ENCODE results near the gene CASP6.

CASP6 gene

DNA sequence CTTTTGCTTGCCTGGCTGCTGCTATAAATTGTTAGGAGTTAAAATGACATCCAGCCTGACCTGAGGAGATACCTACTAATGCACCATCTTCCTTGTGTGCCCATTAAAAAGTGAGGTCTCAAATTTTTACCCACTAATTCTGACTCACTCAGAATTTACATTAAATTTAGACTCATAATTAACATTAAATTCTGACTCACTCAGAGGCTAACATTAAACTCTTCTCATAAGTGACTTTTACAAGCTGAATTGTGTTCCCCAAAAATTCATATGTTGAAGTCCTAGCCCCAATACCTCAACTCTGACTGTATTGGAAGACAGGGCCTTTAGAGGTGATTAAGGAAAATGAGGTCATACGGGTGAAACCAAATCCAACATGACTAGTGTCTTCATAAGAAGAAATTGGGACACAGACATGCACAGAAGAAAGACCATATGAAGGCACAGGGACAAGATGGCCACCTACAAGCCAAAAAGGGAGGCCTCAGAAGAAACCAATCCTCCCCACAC, 11.8 kb downstream of the CASP6 start:
- H3K4me3 ChIP-seq (ENCODE audit: low read depth, low read length) = no peak overlapping the region
- H3K18ac ChIP-seq (ENCODE audit: low read length) = no peak overlapping the region
- H4K12ac ChIP-seq (ENCODE audit: low read depth, low read length) = no peak overlapping the region
- H3K14ac ChIP-seq (ENCODE audit: low read length) = no peak overlapping the region
- no peak overlapping the region for H3K9ac ChIP-seq (ENCODE audit: low read length)
- DNase-seq = no peak
- H3K27ac ChIP-seq (ENCODE audit: low read depth, low read length) = no peak overlapping the region
- no peaks in the 10 kb centered on the region for H3K79me1 ChIP-seq (ENCODE audit: low read length)
- H2BK120ac ChIP-seq (ENCODE audit: insufficient read depth, low read length, poor library complexity) = no peak overlapping the region
- H2BK12ac ChIP-seq (ENCODE audit: low read length) = no peak overlapping the region
- H3K9me3 ChIP-seq (ENCODE audit: insufficient read depth, low read depth, low read length) = no peaks in the 10 kb centered on the region
- H4K8ac ChIP-seq (ENCODE audit: low read depth, low read length) = no peak overlapping the region
- no peaks in the 10 kb centered on the region for H3K79me2 ChIP-seq (ENCODE audit: control insufficient read depth, insufficient read depth, low read length, poor library complexity)
- no peak overlapping the region for H3K4ac ChIP-seq (ENCODE audit: low read depth, low read length)
- no CpG with 5 or more reads among the region's 1 CpG for WGBS (ENCODE audit: extremely low coverage, insufficient coverage, insufficient read length)
- no peak overlapping the region for H3K23ac ChIP-seq (ENCODE audit: low read length)
- H2BK5ac ChIP-seq (ENCODE audit: low read depth, low read length, poor library complexity) = no peak overlapping the region
- no peak overlapping the region for H2AK5ac ChIP-seq (ENCODE audit: low read length)
- no peaks in the 10 kb centered on the region for H3K27me3 ChIP-seq (ENCODE audit: insufficient read depth, low read length)
- H2AFZ ChIP-seq (ENCODE audit: insufficient read depth, low read length, poor library complexity) = no peak overlapping the region
- H3K36me3 ChIP-seq (ENCODE audit: control insufficient read depth in 1 of 2, insufficient read depth in 2 of 2, low read length in 2 of 2) = peaks cover 10 to 23% of the 10 kb centered on the region in 2 experiments
- no peaks in the 10 kb centered on the region for H3K4me1 ChIP-seq (ENCODE audit: control insufficient read depth in 1 of 2, insufficient read depth in 2 of 2, low read length in 2 of 2)
- no peak overlapping the region for H3K4me2 ChIP-seq (ENCODE audit: low read length)
- H4K91ac ChIP-seq (ENCODE audit: low read depth, low read length) = no peak overlapping the region

DNA sequence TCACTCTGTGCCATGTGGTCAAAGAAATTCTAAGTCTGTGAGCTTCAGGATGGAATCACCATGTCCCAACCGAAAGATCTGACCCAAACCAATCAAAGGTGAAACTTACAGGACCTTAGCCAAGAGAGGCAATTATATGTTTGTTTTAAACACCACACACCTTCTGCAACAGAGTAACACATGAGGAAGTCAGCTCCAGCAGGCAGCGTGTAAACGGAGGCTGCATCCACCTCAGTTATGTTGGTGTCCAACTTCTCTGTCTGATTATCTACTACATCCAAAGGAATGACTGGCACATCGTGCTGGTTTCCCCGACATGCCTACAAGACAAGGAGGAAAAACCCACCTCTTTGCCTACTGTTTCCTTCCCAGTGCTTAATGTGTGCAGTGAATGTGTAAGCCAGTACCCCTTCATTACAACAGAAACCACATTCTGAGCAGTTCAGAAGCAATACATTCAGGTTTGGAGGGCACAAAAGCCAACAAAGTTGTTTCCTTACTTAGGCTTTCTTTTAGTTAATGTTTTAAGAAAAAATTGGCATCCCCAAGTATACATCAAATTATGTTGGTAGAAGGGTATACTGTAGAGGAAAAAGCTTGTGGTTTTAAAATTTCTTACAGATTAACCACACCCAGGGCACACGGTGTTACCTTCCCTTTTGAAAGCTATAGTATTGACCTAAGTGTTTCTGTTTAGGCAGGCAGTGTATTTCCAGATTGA, 12.4 kb downstream of the CASP6 start:
- no peak for DNase-seq
- Histone ChIP-seq H3K4me2 (ENCODE audit: low read length) (no peak overlapping the region), H3K79me1 (ENCODE audit: low read length) (no peaks in the 10 kb centered on the region)

DNA sequence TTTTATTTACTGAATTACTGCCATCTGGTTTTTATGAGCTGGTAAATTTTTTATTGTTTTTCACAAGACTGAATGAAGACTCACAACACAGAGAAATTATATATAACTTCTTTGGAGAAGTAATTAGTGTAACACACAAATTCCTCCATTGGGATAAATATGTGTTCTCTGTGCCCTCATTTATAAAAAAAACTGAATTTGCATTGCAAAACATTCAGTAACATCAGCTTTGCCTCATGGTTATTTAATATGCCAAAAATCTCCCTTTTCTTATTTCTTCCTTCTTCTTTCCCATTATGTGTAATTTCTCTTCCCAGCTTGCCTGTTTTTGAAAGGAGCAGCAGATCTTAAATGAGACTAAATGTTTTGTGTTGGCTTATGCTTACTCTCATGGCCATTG, 18.5 kb downstream of the CASP6 start:
- Histone ChIP-seq H2AFZ (ENCODE audit: insufficient read depth, low read length, poor library complexity) (no peak overlapping the region), H3K4ac (ENCODE audit: low read depth, low read length) (no peak overlapping the region), H3K36me3 (ENCODE audit: control insufficient read depth in 1 of 2, insufficient read depth in 2 of 2, low read length in 2 of 2) (peaks cover 4 to 10% of the 10 kb centered on the region in 2 experiments), H3K9me3 (ENCODE audit: insufficient read depth, low read depth, low read length) (peaks cover 5% of the 10 kb centered on the region), H3K4me2 (ENCODE audit: low read length) (no peak overlapping the region), H2BK120ac (ENCODE audit: insufficient read depth, low read length, poor library complexity) (no peak overlapping the region), H2BK5ac (ENCODE audit: low read depth, low read length, poor library complexity) (no peak overlapping the region), H3K4me3 (ENCODE audit: low read depth, low read length) (no peak overlapping the region), H3K18ac (ENCODE audit: low read length) (no peak overlapping the region), H3K79me1 (ENCODE audit: low read length) (no peaks in the 10 kb centered on the region), H3K27me3 (ENCODE audit: insufficient read depth, low read length) (no peaks in the 10 kb centered on the region), H2BK12ac (ENCODE audit: low read length) (no peak overlapping the region), H4K91ac (ENCODE audit: low read depth, low read length) (no peak overlapping the region), H3K9ac (ENCODE audit: low read length) (no peak overlapping the region), H4K12ac (ENCODE audit: low read depth, low read length) (no peak overlapping the region), H3K4me1 (ENCODE audit: control insufficient read depth in 1 of 2, insufficient read depth in 2 of 2, low read length in 2 of 2) (no peaks in the 10 kb centered on the region), H3K27ac (ENCODE audit: low read depth, low read length) (no peak overlapping the region), H3K79me2 (ENCODE audit: control insufficient read depth, insufficient read depth, low read length, poor library complexity) (no peaks in the 10 kb centered on the region), H3K14ac (ENCODE audit: low read length) (no peak overlapping the region), H4K8ac (ENCODE audit: low read depth, low read length) (no peak overlapping the region), H3K23ac (ENCODE audit: low read length) (no peak overlapping the region), H2AK5ac (ENCODE audit: low read length) (no peak overlapping the region)
- DNase-seq = no peak

More for the DNA sequence above, 12.4 kb downstream of the CASP6 start:
- Histone ChIP-seq H2BK12ac (ENCODE audit: low read length) (no peak overlapping the region), H3K14ac (ENCODE audit: low read length) (no peak overlapping the region), H3K9me3 (ENCODE audit: insufficient read depth, low read depth, low read length) (no peaks in the 10 kb centered on the region), H2BK5ac (ENCODE audit: low read depth, low read length, poor library complexity) (no peak overlapping the region), H3K27ac (ENCODE audit: low read depth, low read length) (no peak overlapping the region), H2AFZ (ENCODE audit: insufficient read depth, low read length, poor library complexity) (no peak overlapping the region), H3K4ac (ENCODE audit: low read depth, low read length) (no peak overlapping the region), H4K12ac (ENCODE audit: low read depth, low read length) (no peak overlapping the region), H2BK120ac (ENCODE audit: insufficient read depth, low read length, poor library complexity) (no peak overlapping the region), H3K23ac (ENCODE audit: low read length) (no peak overlapping the region), H3K36me3 (ENCODE audit: control insufficient read depth in 1 of 2, insufficient read depth in 2 of 2, low read length in 2 of 2) (peaks cover 10 to 23% of the 10 kb centered on the region in 2 experiments), H3K79me2 (ENCODE audit: control insufficient read depth, insufficient read depth, low read length, poor library complexity) (no peaks in the 10 kb centered on the region), H3K18ac (ENCODE audit: low read length) (no peak overlapping the region), H2AK5ac (ENCODE audit: low read length) (no peak overlapping the region), H3K9ac (ENCODE audit: low read length) (no peak overlapping the region), H4K8ac (ENCODE audit: low read depth, low read length) (no peak overlapping the region), H4K91ac (ENCODE audit: low read depth, low read length) (no peak overlapping the region), H3K4me3 (ENCODE audit: low read depth, low read length) (no peak overlapping the region), H3K27me3 (ENCODE audit: insufficient read depth, low read length) (no peaks in the 10 kb centered on the region), H3K4me1 (ENCODE audit: control insufficient read depth in 1 of 2, insufficient read depth in 2 of 2, low read length in 2 of 2) (no peaks in the 10 kb centered on the region)
- WGBS (ENCODE audit: extremely low coverage, insufficient coverage, insufficient read length) = no CpG with 5 or more reads among the region's 6 CpGs

DNA sequence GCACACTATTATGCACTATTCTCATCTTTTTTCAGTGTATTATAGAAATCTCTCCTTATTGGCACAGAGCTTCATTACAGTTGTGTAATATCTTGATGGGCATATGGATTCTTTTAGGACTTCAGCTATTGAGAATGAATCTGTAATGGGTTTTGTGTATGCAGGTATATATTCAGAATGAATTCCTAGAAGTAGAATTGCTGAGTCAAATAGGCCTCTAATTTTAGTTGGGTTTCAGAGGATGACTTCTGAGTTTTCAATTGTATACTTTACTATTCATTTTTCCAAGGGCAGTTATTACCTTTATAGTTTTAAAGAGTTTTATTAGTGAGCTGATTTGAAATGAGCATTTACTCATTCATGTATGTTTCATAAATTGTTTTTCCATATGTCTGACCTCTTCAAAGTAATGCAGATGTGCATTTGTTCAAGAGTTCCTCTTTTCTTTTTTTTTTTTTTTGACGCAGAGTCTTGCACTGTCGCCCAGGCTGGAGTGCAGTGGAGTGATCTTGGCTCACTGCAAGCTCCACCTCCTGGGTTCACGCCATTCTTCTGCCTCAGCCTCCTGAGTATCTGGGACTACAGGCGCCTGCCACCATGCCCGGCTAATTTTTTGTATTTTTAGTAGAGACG, 19.5 kb downstream of the CASP6 start:
- Histone ChIP-seq H3K4me1 (ENCODE audit: control insufficient read depth in 1 of 2, insufficient read depth in 2 of 2, low read length in 2 of 2) (no peaks in the 10 kb centered on the region), H3K14ac (ENCODE audit: low read length) (no peak overlapping the region), H2AFZ (ENCODE audit: insufficient read depth, low read length, poor library complexity) (no peak overlapping the region), H3K18ac (ENCODE audit: low read length) (no peak overlapping the region), H3K27ac (ENCODE audit: low read depth, low read length) (no peak overlapping the region), H4K12ac (ENCODE audit: low read depth, low read length) (no peak overlapping the region), H3K79me1 (ENCODE audit: low read length) (no peaks in the 10 kb centered on the region), H3K4me2 (ENCODE audit: low read length) (no peak overlapping the region), H3K4ac (ENCODE audit: low read depth, low read length) (no peak overlapping the region), H2BK12ac (ENCODE audit: low read length) (no peak overlapping the region), H3K79me2 (ENCODE audit: control insufficient read depth, insufficient read depth, low read length, poor library complexity) (no peaks in the 10 kb centered on the region), H2BK120ac (ENCODE audit: insufficient read depth, low read length, poor library complexity) (no peak overlapping the region), H2BK5ac (ENCODE audit: low read depth, low read length, poor library complexity) (no peak overlapping the region), H4K91ac (ENCODE audit: low read depth, low read length) (no peak overlapping the region), H3K27me3 (ENCODE audit: insufficient read depth, low read length) (no peaks in the 10 kb centered on the region), H4K8ac (ENCODE audit: low read depth, low read length) (no peak overlapping the region), H3K4me3 (ENCODE audit: low read depth, low read length) (no peak overlapping the region), H3K9me3 (ENCODE audit: insufficient read depth, low read depth, low read length) (peaks cover 8% of the 10 kb centered on the region), H3K9ac (ENCODE audit: low read length) (no peak overlapping the region), H3K36me3 (ENCODE audit: control insufficient read depth in 1 of 2, insufficient read depth in 2 of 2, low read length in 2 of 2) (peaks cover 2 to 9% of the 10 kb centered on the region in 2 experiments), H3K23ac (ENCODE audit: low read length) (no peak overlapping the region), H2AK5ac (ENCODE audit: low read length) (no peak overlapping the region)
- DNase-seq = no peak
- no CpG with 5 or more reads among the region's 6 CpGs for WGBS (ENCODE audit: extremely low coverage, insufficient coverage, insufficient read length)
